GM12865 (cell line): ENCODE measurements around the gene AUNIP.

Experiments
- DNase-seq: peaks from one replicate; pipeline ENCODE4 v3.0.0; 2010; ENCODE audit warnings: low read depth
- H3K4me3 ChIP-seq: 2 replicates; pipeline ENCODE4 v1.5.1; 2011; ENCODE audit warnings: mild to moderate bottlenecking, low read depth, low read length, control low read depth
- CTCF ChIP-seq: IDR thresholded peaks from 2 replicates; pipeline ENCODE4 v1.5.1; 2011; ENCODE audit warnings: low read length, control low read depth, low read depth, inconsistent platforms; ENCODE audit not compliant: insufficient read depth; ENCODE audit errors: missing control alignments

Gene AUNIP

GRCh38 chr1:25904943-25905679 is 45.9 kb upstream of the AUNIP start:
- H3K4me3 ChIP-seq = peak overlapping the region; percentile 78
- no peak for TF ChIP-seq CTCF

GRCh38 chr1:25903986-25904385 is 44.7 kb upstream of the AUNIP start:
- H3K4me3 ChIP-seq = peak overlapping the region; percentile 78
- no peak for TF ChIP-seq CTCF

More at GRCh38 chr1:25904943-25905679, 45.9 kb upstream of the AUNIP start:
- peak; percentile 97 for DNase-seq

GRCh38 chr1:25902462-25902861 is 43.2 kb upstream of the AUNIP start:
- TF ChIP-seq CTCF = no peak
- no peak overlapping the region for H3K4me3 ChIP-seq
- no peak for DNase-seq

More at GRCh38 chr1:25903986-25904385, 44.7 kb upstream of the AUNIP start:
- DNase-seq = no peak

GRCh38 chr1:25900219-25900618 is 41.0 kb upstream of the AUNIP start:
- DNase-seq = no peak
- no peak for TF ChIP-seq CTCF
- H3K4me3 ChIP-seq = no peak overlapping the region

GRCh38 chr1:25899792-25900191 is 40.5 kb upstream of the AUNIP start:
- DNase-seq = no peak
- no peak for TF ChIP-seq CTCF
- no peak overlapping the region for H3K4me3 ChIP-seq

- no peak overlapping the region for H3K4me3 ChIP-seq
- TF ChIP-seq CTCF = no peak
- no peak for DNase-seq
These were observed 39.2 kb upstream of the AUNIP start for GRCh38 chr1:25898223-25899015.
